Smooth muscle cell (in vitro differentiated cells): ENCODE data around the gene ZFAND3. TPM values are rescaled to one million over a fixed set of nuclear protein-coding genes. Genes with fewer than 3 reads are reported as not detected.

ENCODE experiments used
- DNase-seq: peaks from one replicate; lab custom pipeline; 2025; ENCODE audit not compliant: unreplicated experiment; lab: John Stamatoyannopoulos, UW
- H2AFZ ChIP-seq: fragments of 200-600 bp; sonication (generic); 2 replicates; pipeline ENCODE4 v1.6.0; 2016; ENCODE audit warnings: antibody characterized with exemption, low read depth, mild to moderate bottlenecking
- H3F3A ChIP-seq: fragments of 200-600 bp; sonication (generic); 2 replicates; pipeline ENCODE4 v1.6.0; 2017; ENCODE audit warnings: antibody characterized with exemption, low read depth
- H3K27ac ChIP-seq: fragments of 200-600 bp; sonication (generic); 2 replicates; pipeline ENCODE4 v1.5.1; 2016; ENCODE audit warnings: low read depth, mild to moderate bottlenecking
- H3K27me3 ChIP-seq: fragments of 200-600 bp; sonication (generic); 2 replicates; pipeline ENCODE4 v1.6.1; 2016; ENCODE audit warnings: low read depth, mild to moderate bottlenecking
- H3K36me3 ChIP-seq: fragments of 200-600 bp; sonication (generic); 2 replicates; pipeline ENCODE4 v1.5.1; 2016; ENCODE audit warnings: low read depth
- H3K4me1 ChIP-seq: fragments of 200-600 bp; sonication (generic); 2 replicates; pipeline ENCODE4 v1.5.1; 2016; ENCODE audit warnings: low read depth
- H3K4me2 ChIP-seq: fragments of 200-600 bp; sonication (generic); 2 replicates; pipeline ENCODE4 v1.6.0; 2016; ENCODE audit warnings: mild to moderate bottlenecking
- H3K4me3 ChIP-seq: fragments of 200-600 bp; sonication (generic); 2 replicates; pipeline ENCODE4 v1.5.1; 2016; ENCODE audit warnings: mild to moderate bottlenecking
- H3K79me2 ChIP-seq: fragments of 200-600 bp; sonication (generic); 2 replicates; pipeline ENCODE4 v1.6.0; 2016; ENCODE audit warnings: low read depth, mild to moderate bottlenecking
- H3K9ac ChIP-seq: fragments of 200-600 bp; sonication (generic); 2 replicates; pipeline ENCODE4 v1.6.0; 2016; ENCODE audit warnings: low read depth
- H3K9me3 ChIP-seq: fragments of 200-600 bp; sonication (generic); replicated peaks from 2 replicates; pipeline ENCODE4 v1.5.1; 2016; ENCODE audit warnings: low read depth
- H4K20me1 ChIP-seq: fragments of 200-600 bp; sonication (generic); 2 replicates; pipeline ENCODE4 v1.6.0; 2016; ENCODE audit warnings: low read depth
- WGBS: methylation state at CpG from one replicate; pipeline ENCODE4 v1.1.7; 2016; ENCODE audit warnings: low lambda C conversion rate; 5-methylcytosine and 5-hydroxymethylcytosine counted together
- polyA plus RNA-seq: library from polyadenylated mRNA; unstranded; fragments of >200 nt; fragmentation: Nextera tagmentation; extraction: Ambion mirVana; gene quantifications from 2 replicates; pipeline ENCODE4 v1.2.1, GENCODE V29; 2016
- total RNA-seq: library from RNA; depleted of rRNA; stranded (reverse); fragments of >200 nt; gene quantifications from 2 replicates; pipeline ENCODE4 v1.2.3, GENCODE V29; 2014
- TF ChIP-seq, protein P1 (sequence below): fragments of 200-600 bp; sonication (generic); IDR thresholded peaks from 2 replicates; pipeline ENCODE4 v1.5.1; 2017; ENCODE audit warnings: borderline replicate concordance, mild to moderate bottlenecking, antibody characterized with exemption; ENCODE audit not compliant: insufficient read depth, poor library complexity, severe bottlenecking

Gene ZFAND3
- total and polyA plus RNA-seq, 2 experiments from 2014 or later: 27.6 to 40.5 TPM

GRCh38 chr6:38193481-38194281 is 374.2 kb downstream of the ZFAND3 start:
- TF ChIP-seq, protein P1, sequence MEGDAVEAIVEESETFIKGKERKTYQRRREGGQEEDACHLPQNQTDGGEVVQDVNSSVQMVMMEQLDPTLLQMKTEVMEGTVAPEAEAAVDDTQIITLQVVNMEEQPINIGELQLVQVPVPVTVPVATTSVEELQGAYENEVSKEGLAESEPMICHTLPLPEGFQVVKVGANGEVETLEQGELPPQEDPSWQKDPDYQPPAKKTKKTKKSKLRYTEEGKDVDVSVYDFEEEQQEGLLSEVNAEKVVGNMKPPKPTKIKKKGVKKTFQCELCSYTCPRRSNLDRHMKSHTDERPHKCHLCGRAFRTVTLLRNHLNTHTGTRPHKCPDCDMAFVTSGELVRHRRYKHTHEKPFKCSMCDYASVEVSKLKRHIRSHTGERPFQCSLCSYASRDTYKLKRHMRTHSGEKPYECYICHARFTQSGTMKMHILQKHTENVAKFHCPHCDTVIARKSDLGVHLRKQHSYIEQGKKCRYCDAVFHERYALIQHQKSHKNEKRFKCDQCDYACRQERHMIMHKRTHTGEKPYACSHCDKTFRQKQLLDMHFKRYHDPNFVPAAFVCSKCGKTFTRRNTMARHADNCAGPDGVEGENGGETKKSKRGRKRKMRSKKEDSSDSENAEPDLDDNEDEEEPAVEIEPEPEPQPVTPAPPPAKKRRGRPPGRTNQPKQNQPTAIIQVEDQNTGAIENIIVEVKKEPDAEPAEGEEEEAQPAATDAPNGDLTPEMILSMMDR: no peak
- Histone ChIP-seq H3K9ac (no peak overlapping the region), H3K4me2 (no peak overlapping the region), H2AFZ (no peak overlapping the region), H3K27me3 (peaks cover 3% of the 10 kb centered on the region), H3K36me3 (no peaks in the 10 kb centered on the region), H4K20me1 (no peaks in the 10 kb centered on the region), H3K79me2 (no peaks in the 10 kb centered on the region), H3K4me1 (peaks cover 13% of the 10 kb centered on the region), H3K4me3 (no peak overlapping the region), H3K27ac (no peak overlapping the region), H3K9me3 (no peaks in the 10 kb centered on the region), H3F3A (no peaks in the 10 kb centered on the region)
- no peak for DNase-seq
- 94% methylated on average over 9 of the region's 9 CpGs for WGBS

GRCh38 chr6:38194282-38194572 is 374.7 kb downstream of the ZFAND3 start:
- H3K4me3 ChIP-seq: no peak overlapping the region
- H4K20me1 ChIP-seq: no peaks in the 10 kb centered on the region
- H3K79me2 ChIP-seq: no peaks in the 10 kb centered on the region
- H3K4me2 ChIP-seq: no peak overlapping the region
- 96% methylated on average over 2 of the region's 2 CpGs for WGBS
- no peaks in the 10 kb centered on the region for H3F3A ChIP-seq
- peaks cover 13% of the 10 kb centered on the region for H3K4me1 ChIP-seq
- TF ChIP-seq, protein P1: no peak
- H3K36me3 ChIP-seq: no peaks in the 10 kb centered on the region
- no peaks in the 10 kb centered on the region for H3K9me3 ChIP-seq
- H3K9ac ChIP-seq: no peak overlapping the region
- H2AFZ ChIP-seq: no peak overlapping the region
- H3K27ac ChIP-seq: no peak overlapping the region
- no peak for DNase-seq
- H3K27me3 ChIP-seq: peaks cover 3% of the 10 kb centered on the region

GRCh38 chr6:38194589-38194988 is 375.1 kb downstream of the ZFAND3 start:
- Histone ChIP-seq H3K79me2 (no peaks in the 10 kb centered on the region), H3K4me3 (no peak overlapping the region), H3F3A (no peaks in the 10 kb centered on the region), H3K4me2 (no peak overlapping the region), H3K9me3 (no peaks in the 10 kb centered on the region), H3K4me1 (peaks cover 13% of the 10 kb centered on the region), H3K27me3 (peaks cover 3% of the 10 kb centered on the region), H3K27ac (no peak overlapping the region), H4K20me1 (no peaks in the 10 kb centered on the region), H3K9ac (no peak overlapping the region), H3K36me3 (no peaks in the 10 kb centered on the region), H2AFZ (no peak overlapping the region)
- TF ChIP-seq, protein P1: no peak
- no peak for DNase-seq
- WGBS: 94% methylated on average over 7 of the region's 7 CpGs

DNA sequence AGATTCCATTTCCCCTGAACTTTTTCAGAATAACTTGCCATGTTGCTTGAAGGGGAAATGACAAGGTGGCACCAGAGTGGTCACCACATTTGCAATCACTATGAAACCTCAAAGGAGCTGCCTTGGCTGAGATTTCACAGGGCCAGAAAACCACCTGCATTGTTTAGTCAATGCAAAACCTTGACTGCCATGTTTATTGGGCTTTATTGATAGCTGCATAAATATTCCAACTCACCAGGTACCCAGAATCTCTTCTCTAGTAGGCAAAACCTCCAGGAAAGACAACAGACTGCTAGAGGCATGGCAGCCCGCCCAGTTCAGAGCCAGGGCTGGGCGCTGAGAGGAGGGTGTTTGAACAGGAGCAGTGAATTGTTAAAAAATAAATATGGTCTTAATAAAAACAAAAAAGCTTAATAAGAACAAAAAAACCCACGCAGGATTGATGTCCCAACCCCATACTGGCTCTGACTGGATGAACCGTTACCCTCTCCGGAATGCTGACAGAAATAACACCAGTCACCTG is 375.6 kb downstream of the ZFAND3 start:
- no peaks in the 10 kb centered on the region for H3F3A ChIP-seq
- H3K9me3 ChIP-seq: no peaks in the 10 kb centered on the region
- H4K20me1 ChIP-seq: no peaks in the 10 kb centered on the region
- no peak overlapping the region for H3K4me2 ChIP-seq
- H3K27ac ChIP-seq: no peak overlapping the region
- TF ChIP-seq, protein P1: no peak
- H3K79me2 ChIP-seq: no peaks in the 10 kb centered on the region
- 97% methylated on average over 5 of the region's 5 CpGs for WGBS
- H3K4me1 ChIP-seq: peaks cover 13% of the 10 kb centered on the region
- no peak overlapping the region for H3K9ac ChIP-seq
- H3K36me3 ChIP-seq: no peaks in the 10 kb centered on the region
- H3K27me3 ChIP-seq: peaks cover 3% of the 10 kb centered on the region
- no peak overlapping the region for H2AFZ ChIP-seq
- no peak for DNase-seq
- H3K4me3 ChIP-seq: no peak overlapping the region
